H1 (cell line): Measurements from ENCODE around the gene TP53I11. TPM values are rescaled to one million over a fixed set of nuclear protein-coding genes. Genes with fewer than 3 reads are reported as not detected.

ENCODE experiments used
- KDM4A ChIP-seq: IDR thresholded peaks from one replicate; pipeline ENCODE4 v1.7.1; 2012; ENCODE audit warnings: low read depth, mild to moderate bottlenecking, moderate library complexity, low read length, inconsistent platforms; ENCODE audit not compliant: severe bottlenecking
- RXRA ChIP-seq: IDR thresholded peaks from 2 replicates; pipeline ENCODE4 v1.6.1; 2011; ENCODE audit warnings: low read depth, mild to moderate bottlenecking, low read length, moderate library complexity; ENCODE audit not compliant: insufficient read depth
- SIN3A ChIP-seq, 2 experiments: IDR thresholded peaks in 1 of 2; conservative IDR thresholded peaks in 1 of 2; 2 replicates each; pipeline ENCODE4 v1.6.1; 2011 to 2012; ENCODE audit warnings: low read length in 2 of 2, improper control_type of control experiment in 1 of 2, low read depth in 1 of 2, mild to moderate bottlenecking in 1 of 2
- polyA plus RNA-seq, 7 experiments: library from polyadenylated mRNA; depleted of rRNA in 3 of 7; stranded (reverse) in 5 of 7; unstranded in 2 of 7; fragments of >200 nt in 5 of 7; fragments of 200-250 nt in 2 of 7; gene quantifications; 1 replicate in 5 of 7; 2 replicates in 1 of 7; 4 replicates in 1 of 7; pipeline versions ENCODE4 v1.2.1 to v1.2.3, GENCODE V29; 2011 to 2013; ENCODE audit warnings: missing spikeins in 2 of 7, mixed read lengths in 2 of 7
- total RNA-seq: library from RNA; stranded (reverse); fragmentation: NEBNext Ultra II Directional; extraction: Animal tissue kit (Norgen Biotek cat#: 25700); gene quantifications from 2 replicates; pipeline ENCODE4 v1.2.1, GENCODE V29; 2021

TP53I11 gene
- total and polyA plus RNA-seq, 2 of the 8 experiments (the other 6 are each of a cell fraction or from before 2014, with no cell fraction given) = 34.0 to 46.3 TPM

DNA sequence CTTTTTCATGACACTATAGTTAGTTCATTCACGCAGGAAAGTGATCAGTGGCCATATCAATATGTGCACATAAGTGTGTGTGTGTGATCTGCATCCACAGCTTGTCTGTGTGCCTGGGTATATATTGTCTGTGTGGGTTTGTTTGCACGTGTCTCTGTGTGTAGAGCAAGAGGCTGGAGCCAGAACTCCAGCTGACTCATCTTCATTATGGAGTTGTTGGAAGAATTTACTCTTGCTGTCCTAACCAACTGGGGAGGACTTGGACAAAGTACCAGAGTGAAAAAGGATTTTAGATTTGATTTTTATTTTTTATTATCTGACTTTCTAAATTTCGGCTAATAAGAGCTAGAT, 63.9 kb downstream of the TP53I11 start (continued):
- TF ChIP-seq KDM4A = no peak
- TF ChIP-seq RXRA = no peak
- no peak for TF ChIP-seq SIN3A (conservative IDR thresholded peaks at IDR 0.05 in 1 of 2, IDR thresholded peaks at IDR 0.05 in 1 of 2; ENCODE audit: low read depth in 1 of 2, low read length in 2 of 2)
